Uterus (tissue), 4 donors: Measurements from ENCODE around the gene PSMA6. TPM values are rescaled to one million over a fixed set of nuclear protein-coding genes. Genes with fewer than 3 reads are reported as not detected.

Source experiments
- DNase-seq, 2 donors: peaks; one replicate each; pipeline ENCODE4 v3.0.0-alpha.2; 2019 to 2020
- H3K27ac ChIP-seq, 2 donors: fragments of 200-600 bp; sonication (generic); 1 replicate in 1 of 2; 2 replicates in 1 of 2; pipeline ENCODE4 v1.5.1; 2016 to 2018
- H3K27me3 ChIP-seq, 2 donors: fragments of 200-600 bp; sonication (generic); one replicate each; pipeline ENCODE4 v1.5.1; 2018 to 2019; ENCODE audit warnings: control low read depth in 1 of 2
- H3K36me3 ChIP-seq, 2 donors: fragments of 200-600 bp; sonication (generic); one replicate each; pipeline ENCODE4 v1.5.1; 2019; ENCODE audit warnings: control low read depth in 1 of 2
- H3K4me1 ChIP-seq, 2 donors: fragments of 200-600 bp; sonication (generic); one replicate each; pipeline ENCODE4 v1.5.1; 2018 to 2019; ENCODE audit warnings: control low read depth in 1 of 2
- H3K4me3 ChIP-seq, 2 donors: fragments of 200-600 bp; sonication (generic); 1 replicate in 1 of 2; 2 replicates in 1 of 2; pipeline ENCODE4 v1.5.1; 2018 to 2019; ENCODE audit warnings: mild to moderate bottlenecking in 1 of 2
- H3K9me3 ChIP-seq, 2 donors: fragments of 200-600 bp; sonication (generic); one replicate each; pipeline ENCODE4 v1.5.1; 2019; ENCODE audit warnings: control low read depth in 1 of 2
- CTCF ChIP-seq, 4 experiments: fragments of 200-600 bp in 2 of 4; fragments of 450-650 bp in 2 of 4; sonication (generic) in 2 of 4; IDR thresholded peaks; one replicate each; pipeline ENCODE4 v1.5.1; 2016 to 2019; ENCODE audit warnings: antibody characterized with exemption in 4 of 4, mild to moderate bottlenecking in 2 of 4, moderate library complexity in 1 of 4
- POLR2A ChIP-seq, 2 donors: fragments of 450-650 bp; IDR thresholded peaks; one replicate each; pipeline ENCODE4 v1.6.1; 2016; ENCODE audit warnings: antibody characterized with exemption in 2 of 2, mild to moderate bottlenecking in 1 of 2, moderate library complexity in 1 of 2
- intact Hi-C: fragments of 100-400 bp; cut with DNase I; formaldehyde crosslinking; loops from one replicate; pipeline ENCODE4 v1.15.1; 2023; ENCODE audit warnings: low total_unique reads
- total RNA-seq, 4 donors: library from RNA; depleted of rRNA in 3 of 4; stranded (reverse); fragments of >200 nt in 3 of 4; gene quantifications; one replicate each; pipeline versions ENCODE4 v1.1.0 to v1.2.4, GENCODE V29; 2014 to 2023
- donor health status: DM: yes; HTN: yes; CAD: no.

PSMA6 gene
- total RNA-seq, 4 donors from 2014 or later = 114 to 180 (median 142) TPM

DNA sequence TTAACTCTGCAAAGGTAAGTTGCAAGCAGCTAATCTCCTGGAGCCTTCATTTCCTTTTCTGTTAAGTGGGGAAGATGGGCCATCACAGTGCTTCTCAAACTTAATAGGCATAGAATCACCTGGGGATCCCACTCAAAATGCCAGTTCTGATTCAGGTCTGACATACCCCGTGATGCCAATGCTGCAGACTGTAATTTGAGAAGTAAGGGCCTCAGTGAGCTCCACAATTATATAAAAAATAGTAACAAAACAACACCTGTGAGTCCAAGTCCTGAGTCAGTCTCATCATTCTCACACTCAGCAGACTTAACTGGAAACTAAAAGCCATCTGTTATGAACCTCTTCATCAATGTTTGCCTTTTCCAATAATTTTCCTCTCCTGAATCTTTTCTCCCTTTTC, 10.8 kb upstream of the PSMA6 start:
- Histone ChIP-seq H3K36me3 (no peaks in the 10 kb centered on the region), H3K4me3 (no peak overlapping the region), H3K4me1 (no peaks in the 10 kb centered on the region), H3K9me3 (no peaks in the 10 kb centered on the region), H3K27me3 (no peaks in the 10 kb centered on the region), H3K27ac (no peak overlapping the region)
- TF ChIP-seq POLR2A (IDR thresholded peaks at IDR 0.05) = no peak
- no peak for TF ChIP-seq CTCF (IDR thresholded peaks at IDR 0.05)
- DNase-seq = no peak
- intact Hi-C loops = no loop called here

GRCh38 chr14:35284506-35284905, 7.7 kb upstream of the PSMA6 start:
- H3K4me3 ChIP-seq = no peak overlapping the region
- intact Hi-C loops = no loop called here
- DNase-seq = no peak
- no peaks in the 10 kb centered on the region for H3K9me3 ChIP-seq
- no peak overlapping the region for H3K27ac ChIP-seq
- no peaks in the 10 kb centered on the region for H3K36me3 ChIP-seq
- H3K27me3 ChIP-seq = no peaks in the 10 kb centered on the region
- no peaks in the 10 kb centered on the region for H3K4me1 ChIP-seq
- TF ChIP-seq POLR2A (IDR thresholded peaks at IDR 0.05) (no peak), CTCF (IDR thresholded peaks at IDR 0.05) (no peak)

- DNase-seq = no peak
- TF ChIP-seq POLR2A (IDR thresholded peaks at IDR 0.05) (no peak), CTCF (IDR thresholded peaks at IDR 0.05) (no peak)
- Histone ChIP-seq H3K36me3 (no peaks in the 10 kb centered on the region), H3K27ac (no peak overlapping the region), H3K4me1 (no peaks in the 10 kb centered on the region), H3K4me3 (no peak overlapping the region), H3K9me3 (no peaks in the 10 kb centered on the region), H3K27me3 (no peaks in the 10 kb centered on the region)
- intact Hi-C loops = no loop called here
Measured at GRCh38 chr14:35285168-35286002, 6.8 kb upstream of the PSMA6 start.

DNA sequence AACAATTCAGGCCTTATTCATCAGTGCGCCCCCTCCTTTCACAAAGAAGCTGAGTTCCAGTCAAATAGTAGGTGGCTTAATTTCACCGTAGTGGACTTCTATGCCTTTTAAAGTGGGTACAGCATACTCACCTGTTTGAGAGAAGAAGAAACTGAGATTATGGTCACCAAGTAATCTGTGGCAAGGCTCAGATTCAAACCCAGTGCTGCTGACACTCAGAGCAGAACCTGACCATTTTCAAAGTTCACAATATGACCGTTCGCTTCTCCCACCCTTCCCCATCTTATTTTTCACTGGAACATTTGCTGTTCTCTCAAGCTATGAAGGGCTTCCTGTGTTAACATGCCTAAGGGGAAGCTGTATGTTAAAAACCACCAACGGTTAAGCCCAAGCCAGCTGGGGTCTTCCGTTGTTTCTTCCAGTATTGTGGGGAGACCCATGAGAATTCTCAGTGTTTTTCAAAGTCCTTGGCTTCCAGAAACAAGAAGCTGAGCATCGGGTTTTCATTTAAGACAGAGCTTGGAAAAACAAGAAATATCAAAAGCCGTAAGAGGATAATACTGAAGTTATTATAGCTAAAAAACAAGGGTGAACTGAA, 6.1 kb upstream of the PSMA6 start:
- DNase-seq = no peak
- Histone ChIP-seq H3K27ac (no peak overlapping the region), H3K4me3 (no peak overlapping the region), H3K27me3 (no peaks in the 10 kb centered on the region), H3K4me1 (no peaks in the 10 kb centered on the region), H3K36me3 (no peaks in the 10 kb centered on the region), H3K9me3 (no peaks in the 10 kb centered on the region)
- TF ChIP-seq CTCF (IDR thresholded peaks at IDR 0.05) (no peak), POLR2A (IDR thresholded peaks at IDR 0.05) (no peak)
- intact Hi-C loops = no loop called here

DNA sequence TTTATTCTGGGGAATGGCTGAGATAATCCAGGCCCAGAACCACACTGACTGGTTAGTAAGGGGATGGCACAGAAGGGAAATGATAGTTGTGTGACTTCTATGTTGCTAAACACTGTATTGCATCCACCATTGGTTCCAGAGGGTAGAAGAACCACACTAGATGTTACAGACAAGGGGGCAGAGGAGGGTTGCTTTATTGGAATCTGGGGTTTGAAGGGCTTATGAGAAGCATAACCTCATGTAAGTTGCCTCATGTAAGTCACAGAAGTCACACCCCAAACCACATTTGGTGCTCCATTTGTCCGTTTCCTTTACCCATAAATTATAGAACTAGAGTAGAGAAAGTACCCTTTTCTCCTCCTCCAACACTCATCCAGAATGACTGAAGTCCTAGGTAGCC, 5.5 kb upstream of the PSMA6 start:
- Histone ChIP-seq H3K36me3 (no peaks in the 10 kb centered on the region), H3K27ac (no peak overlapping the region), H3K9me3 (no peaks in the 10 kb centered on the region), H3K27me3 (no peaks in the 10 kb centered on the region), H3K4me1 (no peaks in the 10 kb centered on the region), H3K4me3 (no peak overlapping the region)
- TF ChIP-seq POLR2A (IDR thresholded peaks at IDR 0.05) (no peak), CTCF (IDR thresholded peaks at IDR 0.05) (no peak)
- intact Hi-C loops = no loop called here
- DNase-seq = no peak
